Thymus (tissue), 11 donors: Measurements from ENCODE around the gene ZNF729. TPM values are rescaled to one million over a fixed set of nuclear protein-coding genes. Genes with fewer than 3 reads are reported as not detected.

Source experiments
- DNase-seq, 9 donors: peaks; one replicate each; pipeline ENCODE4 v3.0.0-alpha.2; 2013; ENCODE audit warnings: low spot score in 9 of 9, low read depth in 6 of 9, missing footprints in 1 of 9
- H3K27ac ChIP-seq, 2 donors: one replicate each; pipeline ENCODE4 v1.5.1; 2013; ENCODE audit warnings: control low read depth in 1 of 2, low read depth in 1 of 2, low read length in 1 of 2, mild to moderate bottlenecking in 1 of 2, moderate library complexity in 1 of 2
- H3K27me3 ChIP-seq, 2 donors: one replicate each; pipeline ENCODE4 v1.5.1; 2013; ENCODE audit warnings: low read length in 1 of 2; ENCODE audit not compliant: control insufficient read depth in 2 of 2, insufficient read depth in 1 of 2
- H3K36me3 ChIP-seq, 2 donors: one replicate each; pipeline ENCODE4 v1.5.1; 2013; ENCODE audit warnings: low read length in 1 of 2, mild to moderate bottlenecking in 1 of 2, moderate library complexity in 1 of 2; ENCODE audit not compliant: control insufficient read depth in 2 of 2, insufficient read depth in 2 of 2
- H3K4me1 ChIP-seq, 2 donors: one replicate each; pipeline ENCODE4 v1.5.1; 2013; ENCODE audit warnings: low read length in 2 of 2; ENCODE audit not compliant: control insufficient read depth in 2 of 2, insufficient read depth in 2 of 2
- H3K4me3 ChIP-seq, 2 donors: one replicate each; pipeline ENCODE4 v1.5.1; 2013; ENCODE audit warnings: low read length in 2 of 2, control low read depth in 1 of 2, mild to moderate bottlenecking in 1 of 2
- H3K9me3 ChIP-seq, 2 donors: one replicate each; pipeline ENCODE4 v1.5.1; 2013; ENCODE audit warnings: low read length in 1 of 2, mild to moderate bottlenecking in 1 of 2; ENCODE audit not compliant: control insufficient read depth in 2 of 2, insufficient read depth in 1 of 2
- WGBS: extraction: QIAGEN DNeasy Blood & Tissue Kit; methylation state at CpG from one replicate; pipeline ENCODE4 v1.1.7; 2013; 5-methylcytosine and 5-hydroxymethylcytosine counted together
- polyA plus RNA-seq: library from polyadenylated mRNA; stranded (reverse); fragments of 200-250 nt; gene quantifications from one replicate; pipeline ENCODE4 v1.2.3, GENCODE V29; 2013
- total RNA-seq: library from RNA; stranded (reverse); fragments of 120-200 nt; gene quantifications from one replicate; pipeline ENCODE4 v1.2.4, GENCODE V29; 2013
- donor health status: healthy.

ZNF729 gene
- total and polyA plus RNA-seq, 2 donors = not detected

- H3K27me3 ChIP-seq = no peaks in the 10 kb centered on the region
- no peak overlapping the region for H3K4me3 ChIP-seq
- 92% methylated on average over 3 of the region's 3 CpGs for WGBS
- DNase-seq = no peak
- peaks cover 0 to 15% of the 10 kb centered on the region in 2 donors for H3K9me3 ChIP-seq
- H3K27ac ChIP-seq = no peak overlapping the region
- no peaks in the 10 kb centered on the region for H3K4me1 ChIP-seq
- H3K36me3 ChIP-seq = no peaks in the 10 kb centered on the region
Observed at GRCh38 chr19:22327321-22327720, 41.1 kb downstream of the ZNF729 start.

- Histone ChIP-seq H3K36me3 (no peaks in the 10 kb centered on the region), H3K9me3 (peaks cover 0 to 11% of the 10 kb centered on the region in 2 donors), H3K4me3 (no peak overlapping the region), H3K4me1 (no peaks in the 10 kb centered on the region), H3K27ac (no peak overlapping the region), H3K27me3 (no peaks in the 10 kb centered on the region)
- no peak for DNase-seq
- WGBS = 88% methylated on average over 3 of the region's 3 CpGs
Observed at GRCh38 chr19:22331521-22331920, 45.3 kb downstream of the ZNF729 start.

DNA sequence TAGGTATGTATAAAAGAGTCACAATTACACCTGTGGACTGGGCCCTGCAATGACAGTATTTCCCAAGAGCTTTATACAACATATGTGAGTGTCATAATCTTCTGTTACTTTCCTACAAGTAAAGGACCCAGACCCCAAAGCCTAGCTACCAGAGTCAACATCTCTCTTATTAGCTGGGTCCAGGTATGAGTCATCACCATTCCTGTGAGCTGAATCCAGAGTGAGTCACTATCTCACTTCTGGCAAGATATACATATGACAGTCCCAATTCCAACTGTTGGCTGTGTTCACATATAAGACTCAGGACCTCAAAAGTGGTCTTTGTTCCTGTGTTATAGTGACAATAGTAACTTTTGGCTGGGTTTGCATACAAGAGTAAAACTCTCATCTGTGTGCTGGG is 46.7 kb downstream of the ZNF729 start:
- Histone ChIP-seq H3K36me3 (no peaks in the 10 kb centered on the region), H3K9me3 (peaks cover 0 to 6% of the 10 kb centered on the region in 2 donors), H3K4me1 (no peaks in the 10 kb centered on the region), H3K4me3 (no peak overlapping the region), H3K27ac (no peak overlapping the region), H3K27me3 (no peaks in the 10 kb centered on the region)
- DNase-seq = no peak

GRCh38 chr19:22335716-22336115 is 49.5 kb downstream of the ZNF729 start:
- H3K27ac ChIP-seq = no peak overlapping the region
- no peaks in the 10 kb centered on the region for H3K27me3 ChIP-seq
- WGBS = 93% methylated on average over 2 of the region's 2 CpGs
- no peak for DNase-seq
- H3K9me3 ChIP-seq = peaks cover 3 to 4% of the 10 kb centered on the region in 2 donors
- H3K4me3 ChIP-seq = no peak overlapping the region
- no peaks in the 10 kb centered on the region for H3K36me3 ChIP-seq
- H3K4me1 ChIP-seq = no peaks in the 10 kb centered on the region

DNA sequence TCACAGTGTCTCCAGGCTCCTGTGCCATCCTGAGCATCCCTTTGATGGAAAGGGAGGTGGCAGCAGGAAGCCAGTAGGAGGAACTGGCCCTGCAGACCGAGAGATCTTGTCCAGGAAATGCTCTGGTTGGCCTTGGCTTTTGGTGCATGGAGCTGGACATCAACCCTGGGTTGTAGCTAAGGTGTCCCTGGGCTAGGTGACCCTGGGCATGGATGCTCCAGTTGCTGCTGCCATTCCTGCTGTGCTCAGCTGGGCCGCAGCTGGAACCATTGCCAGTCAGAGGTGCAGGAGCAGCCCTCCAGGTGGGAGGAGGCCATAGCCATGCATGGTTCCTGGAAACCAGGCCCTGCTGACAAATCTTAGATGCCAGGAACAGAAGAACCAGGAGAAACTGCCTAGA is 68.4 kb downstream of the ZNF729 start:
- no peaks in the 10 kb centered on the region for H3K27me3 ChIP-seq
- H3K27ac ChIP-seq = no peak overlapping the region
- no peak for DNase-seq
- 82% methylated on average over 2 of the region's 2 CpGs for whole genome bisulfite sequencing
- H3K9me3 ChIP-seq = peaks cover 0 to 10% of the 10 kb centered on the region in 2 donors
- H3K36me3 ChIP-seq = no peaks in the 10 kb centered on the region
- H3K4me1 ChIP-seq = no peaks in the 10 kb centered on the region
- no peak overlapping the region for H3K4me3 ChIP-seq

Other genes starting within 250 kb of the ZNF729 start
- gene ZNF257, start 234.0 kb upstream of the ZNF729 start, total RNA-seq = 4.9 TPM
- 2.9 TPM for gene ZNF257, start 234.0 kb upstream of the ZNF729 start, polyA plus RNA-seq
- gene ZNF676, start 89.5 kb upstream of the ZNF729 start, total RNA-seq = 0.09 TPM
- 0.07 TPM for gene ZNF676, start 89.5 kb upstream of the ZNF729 start, polyA plus RNA-seq
- gene ZNF98, start 135.9 kb downstream of the ZNF729 start, total RNA-seq = 0.24 TPM
- 0.07 TPM for gene ZNF98, start 135.9 kb downstream of the ZNF729 start, polyA plus RNA-seq